NCI-H748 (cell line): ENCODE results near the gene PLCB1.
"Not testable (repeated sequence)": the region's sequence is repeated elsewhere in the genome, so short reads cannot be mapped to it uniquely, and the experiment has no call there.

Source experiments
- DNase-seq: peaks from one replicate; lab custom pipeline; 2025; ENCODE audit not compliant: unreplicated experiment; lab: John Stamatoyannopoulos, UW

PLCB1 gene

DNA sequence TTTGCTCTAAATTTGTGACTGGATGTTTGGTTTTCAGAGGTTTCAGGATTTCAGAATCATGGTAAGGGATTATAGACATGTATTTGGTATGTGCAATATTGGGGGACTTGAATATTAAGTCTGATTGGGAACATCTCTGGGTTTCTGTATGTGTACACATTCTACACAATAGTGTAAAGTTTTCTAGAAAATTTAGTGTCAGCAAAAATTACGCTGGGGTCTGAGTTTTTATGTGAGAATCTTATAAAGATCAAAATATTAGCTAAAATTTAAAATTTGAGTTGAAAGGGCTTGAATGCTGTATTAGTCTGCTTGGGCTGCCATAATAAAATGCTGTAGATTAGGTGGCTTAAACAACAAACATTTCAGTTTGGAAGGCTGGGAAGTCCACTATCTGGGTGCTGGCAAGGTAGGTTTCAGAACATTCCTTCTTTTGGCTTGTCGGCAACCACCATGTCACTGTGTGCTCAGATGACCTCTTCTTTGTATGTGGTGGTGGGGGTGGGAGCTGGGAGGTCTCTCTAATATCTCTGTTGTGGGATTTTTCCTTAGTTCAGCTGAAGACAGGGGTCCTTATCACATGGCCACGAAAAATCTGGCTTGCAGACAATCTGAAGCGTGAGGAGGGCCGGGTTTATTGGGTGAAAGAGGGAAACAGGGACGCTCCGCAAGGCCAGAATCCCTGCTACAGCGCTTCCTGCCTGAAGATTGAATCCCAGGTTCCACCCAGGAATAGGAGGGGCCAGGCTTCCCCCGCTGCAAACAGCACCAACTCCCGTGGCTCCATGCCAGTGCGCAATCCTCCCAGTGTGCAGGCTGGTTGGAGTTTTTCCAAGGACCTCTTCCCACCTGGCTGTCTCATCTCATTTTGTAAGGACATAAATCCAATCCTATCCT is 299.7 kb downstream of the PLCB1 start:
- peak; percentile 89 for DNase-seq

DNA sequence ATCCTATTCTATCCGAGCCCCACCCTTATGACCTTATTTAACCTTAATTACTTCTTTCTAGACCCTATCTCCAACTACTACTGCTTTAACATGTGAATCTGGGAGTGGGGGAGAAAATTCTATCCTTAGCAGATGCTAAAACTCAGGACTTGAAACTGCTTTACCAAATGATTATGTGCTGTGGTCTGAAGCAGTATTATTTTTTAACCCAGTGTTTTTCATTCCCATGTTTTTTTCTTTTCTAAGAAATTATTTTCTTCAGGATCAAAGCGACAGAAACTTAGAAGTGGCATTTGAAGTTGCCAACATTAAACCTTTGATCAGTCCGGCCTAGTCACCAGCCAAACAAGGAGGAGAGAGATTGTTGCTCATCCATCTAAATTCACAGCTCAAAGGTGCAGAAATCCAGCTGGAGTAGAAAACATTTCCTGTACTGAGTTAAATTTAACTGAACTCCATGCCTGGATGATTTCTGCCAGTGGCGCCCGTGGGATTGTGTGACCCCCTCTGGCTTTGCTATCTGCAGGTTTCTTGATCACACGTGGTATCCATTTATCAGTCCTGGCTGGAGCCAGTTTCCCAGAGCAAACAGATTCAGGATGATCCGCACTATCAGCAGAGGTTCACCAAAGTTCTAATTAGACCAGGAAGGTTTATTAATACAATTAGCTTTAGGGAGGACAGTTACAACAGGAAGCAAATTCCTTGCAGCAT is 300.5 kb downstream of the PLCB1 start:
- DNase-seq: no peak

DNA sequence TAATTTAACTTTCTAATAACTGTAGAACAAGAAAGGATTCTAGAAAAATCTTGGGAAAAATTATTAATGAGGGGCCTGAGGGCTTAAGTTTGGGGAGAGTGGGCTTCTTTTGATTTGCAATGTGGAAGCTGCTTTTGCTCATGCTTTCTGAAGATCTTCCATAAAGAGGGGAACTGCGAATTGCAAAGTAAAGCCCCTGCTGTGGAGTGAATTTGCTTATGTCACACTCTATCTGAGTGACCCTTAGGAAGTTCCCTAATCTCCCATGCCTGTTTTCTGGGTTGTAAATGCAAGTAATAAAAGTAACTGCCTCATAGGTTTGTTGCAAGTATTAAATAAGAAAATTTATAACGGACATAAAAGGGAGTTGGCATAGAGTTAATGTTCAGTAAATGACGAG is 301.2 kb downstream of the PLCB1 start:
- no peak for DNase-seq

DNA sequence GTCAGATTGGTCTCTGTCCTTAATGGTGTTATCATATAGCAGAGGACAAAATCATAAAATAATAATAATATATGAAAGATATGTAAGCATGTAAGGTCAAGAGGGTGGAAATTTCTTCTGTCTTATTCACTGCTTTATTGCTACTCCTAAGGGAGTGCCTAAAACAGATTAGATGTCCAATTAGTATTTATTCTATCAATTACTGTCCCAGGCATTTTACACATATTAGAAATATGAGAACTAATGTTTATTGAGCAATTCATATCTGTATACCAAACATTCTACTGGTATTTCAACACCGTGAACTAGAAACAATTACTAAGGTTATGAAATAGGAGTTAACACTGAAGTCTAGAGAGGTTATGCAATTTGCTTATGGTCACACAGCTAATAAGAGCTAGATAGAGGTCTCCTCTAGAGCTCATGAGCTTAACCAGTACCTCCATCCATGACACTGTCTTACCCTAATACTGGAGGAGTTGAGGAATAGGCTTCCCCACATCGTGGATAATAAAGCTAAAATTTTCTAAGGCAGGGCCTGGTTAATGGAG is 302.3 kb downstream of the PLCB1 start:
- DNase-seq: no peak

DNA sequence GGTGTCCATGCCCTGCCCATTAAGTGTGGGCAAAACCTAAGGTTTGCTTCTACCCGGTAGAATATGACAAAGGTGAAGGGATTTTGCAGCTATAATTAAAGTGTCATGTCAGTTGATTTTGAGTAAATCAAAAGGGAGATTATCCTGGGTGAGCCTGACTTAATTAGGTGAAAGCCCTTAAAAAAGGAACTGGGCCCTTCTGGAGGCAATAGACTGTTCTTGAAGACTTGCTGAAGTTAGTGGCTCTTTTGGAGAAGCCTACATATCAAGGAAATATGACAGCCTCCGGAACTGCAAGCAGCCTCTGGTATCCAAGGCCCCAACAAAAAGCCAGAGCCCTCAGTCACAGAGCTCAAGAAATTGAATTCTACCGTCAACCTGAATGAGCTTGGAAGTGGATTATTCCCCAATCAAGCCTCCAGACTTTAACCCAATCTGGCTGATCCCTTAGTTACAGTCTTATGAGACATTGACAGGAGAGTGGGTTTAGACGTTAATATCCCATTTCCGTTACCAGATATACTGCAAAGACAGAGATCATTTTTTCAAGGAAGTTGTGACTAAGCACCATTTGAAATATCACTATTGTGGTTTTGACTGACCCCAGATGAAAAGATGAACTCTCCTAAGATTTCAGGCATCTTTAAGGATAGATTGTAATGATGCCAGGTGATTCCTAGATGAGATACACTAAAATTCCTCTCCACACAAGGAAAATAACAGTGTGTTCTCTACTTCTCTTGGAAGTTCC is 303.4 kb downstream of the PLCB1 start:
- no peak for DNase-seq

DNA sequence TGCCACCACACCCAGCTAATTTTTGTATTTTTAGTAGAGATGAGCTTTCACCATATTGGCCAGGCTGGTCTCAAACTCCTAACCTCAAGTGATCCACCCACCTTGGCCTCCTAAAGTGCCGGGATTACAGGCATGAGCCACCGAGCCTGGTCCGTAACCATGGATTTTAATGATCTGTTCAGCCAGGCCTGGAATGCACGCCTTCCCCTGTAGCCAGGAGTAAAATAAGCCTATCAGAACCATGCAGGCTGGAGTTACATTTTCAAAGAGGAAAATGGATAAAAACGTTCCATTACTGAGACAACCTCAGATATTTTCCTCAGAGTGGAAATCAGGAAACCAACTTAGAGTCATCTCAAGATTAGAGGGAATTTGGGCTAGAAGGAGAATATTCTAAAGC is 304.9 kb downstream of the PLCB1 start:
- not testable (repeated sequence) for DNase-seq

DNA sequence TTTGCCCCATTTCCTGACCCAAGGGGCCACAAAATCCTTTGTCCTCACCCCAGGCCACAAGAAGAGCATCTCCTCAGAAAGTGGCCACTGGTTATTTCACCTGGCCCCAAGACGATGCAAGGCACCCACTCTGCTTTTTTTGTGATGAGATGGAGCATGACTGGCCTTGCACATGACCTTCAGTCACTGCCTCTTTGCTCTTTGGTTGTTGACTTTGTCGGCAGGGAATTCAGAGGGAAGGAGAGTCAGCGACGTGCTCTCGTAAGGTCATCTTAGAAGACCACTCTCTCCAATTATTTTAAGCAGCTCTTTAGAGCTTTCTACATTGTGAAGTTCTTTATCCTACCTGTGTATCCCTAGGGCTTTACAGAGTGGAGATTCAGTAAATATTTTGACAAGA is 306.7 kb downstream of the PLCB1 start:
- peak; percentile 70 for DNase-seq

DNA sequence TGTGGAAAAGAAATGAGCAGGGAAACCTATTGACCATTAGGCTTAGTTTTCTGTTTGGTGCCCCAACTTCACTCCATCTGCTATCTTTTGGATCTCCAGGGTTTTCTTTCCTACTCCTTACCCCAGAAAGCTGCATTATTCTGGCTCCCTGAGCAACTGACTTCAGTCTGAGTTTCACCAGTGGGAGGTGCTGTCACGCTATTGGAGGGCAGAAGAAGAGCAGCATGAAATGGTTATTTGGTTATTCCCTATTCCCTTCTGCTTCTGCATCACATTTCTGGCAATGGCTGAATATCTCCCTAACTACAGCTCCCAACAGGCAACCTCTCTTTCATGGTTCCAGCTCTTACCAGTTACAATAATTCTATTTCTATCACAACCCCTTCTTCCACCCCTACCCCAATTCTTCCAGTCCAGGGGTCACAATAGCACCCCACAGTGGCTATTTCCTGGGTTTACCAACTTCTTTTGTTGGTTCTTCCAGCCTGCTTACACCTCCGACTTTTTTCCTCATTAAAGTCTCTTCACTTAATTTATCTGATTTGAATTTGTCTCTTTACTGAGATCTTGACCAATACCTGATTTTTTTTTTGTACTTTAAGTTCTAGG is 311.5 kb downstream of the PLCB1 start:
- no peak for DNase-seq

DNA sequence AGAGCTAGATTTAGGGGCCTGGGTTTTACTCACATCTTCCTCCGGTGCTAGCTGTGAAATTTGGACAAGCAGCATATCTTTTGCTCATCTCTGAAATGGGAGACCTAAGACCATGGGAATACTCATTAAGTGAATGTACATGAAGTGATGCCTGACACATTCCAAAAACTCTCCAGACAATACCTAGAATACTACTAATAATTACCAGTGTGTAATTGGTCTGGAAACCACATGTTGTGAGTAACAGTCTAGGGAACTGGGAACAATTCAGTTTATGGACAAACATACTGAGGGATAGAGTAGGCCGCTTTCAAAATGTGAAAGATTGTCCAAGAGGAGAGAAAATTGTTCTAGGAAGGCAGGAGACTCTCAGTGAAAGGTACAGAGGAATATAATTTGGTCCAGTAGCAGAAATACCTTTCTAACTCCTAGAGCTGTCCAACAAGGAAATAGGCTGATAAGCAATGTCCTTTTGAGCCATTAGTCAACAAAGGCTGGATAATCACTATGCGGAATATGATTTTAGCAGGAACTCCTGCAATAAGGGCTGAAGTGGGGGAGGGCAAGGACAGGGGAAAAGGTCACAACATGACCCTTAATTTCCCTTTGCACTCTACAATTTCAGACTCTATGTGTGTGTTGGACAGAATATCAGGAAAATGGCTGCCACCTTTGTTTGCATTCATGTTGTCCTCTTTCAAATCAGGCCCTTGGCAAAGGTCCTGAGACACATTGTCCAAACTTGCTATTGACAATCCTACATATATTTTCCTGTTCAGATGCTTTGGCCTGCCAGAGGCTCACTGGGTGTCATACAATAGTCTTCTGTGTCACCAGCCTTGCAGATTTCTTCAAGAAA is 315.4 kb downstream of the PLCB1 start:
- DNase-seq: no peak

DNA sequence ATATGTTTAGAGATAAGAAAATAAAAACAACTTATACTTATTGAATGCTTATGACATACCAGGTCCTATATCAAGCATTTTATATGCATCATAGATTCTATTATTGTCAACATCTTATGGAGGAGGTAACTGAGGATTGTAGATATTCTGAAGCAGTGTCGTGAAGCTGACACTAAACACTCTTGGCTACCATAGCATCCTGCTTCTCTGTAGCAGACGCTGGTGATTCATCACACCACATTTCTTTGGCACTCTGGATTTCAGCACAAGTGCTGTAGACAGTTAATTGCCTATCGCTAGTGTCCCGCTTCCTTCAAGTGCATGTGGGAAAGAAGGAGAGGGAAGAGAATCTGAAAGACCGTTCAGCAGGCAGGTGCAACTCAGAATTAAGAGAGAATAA is 317.1 kb downstream of the PLCB1 start:
- no peak for DNase-seq

DNA sequence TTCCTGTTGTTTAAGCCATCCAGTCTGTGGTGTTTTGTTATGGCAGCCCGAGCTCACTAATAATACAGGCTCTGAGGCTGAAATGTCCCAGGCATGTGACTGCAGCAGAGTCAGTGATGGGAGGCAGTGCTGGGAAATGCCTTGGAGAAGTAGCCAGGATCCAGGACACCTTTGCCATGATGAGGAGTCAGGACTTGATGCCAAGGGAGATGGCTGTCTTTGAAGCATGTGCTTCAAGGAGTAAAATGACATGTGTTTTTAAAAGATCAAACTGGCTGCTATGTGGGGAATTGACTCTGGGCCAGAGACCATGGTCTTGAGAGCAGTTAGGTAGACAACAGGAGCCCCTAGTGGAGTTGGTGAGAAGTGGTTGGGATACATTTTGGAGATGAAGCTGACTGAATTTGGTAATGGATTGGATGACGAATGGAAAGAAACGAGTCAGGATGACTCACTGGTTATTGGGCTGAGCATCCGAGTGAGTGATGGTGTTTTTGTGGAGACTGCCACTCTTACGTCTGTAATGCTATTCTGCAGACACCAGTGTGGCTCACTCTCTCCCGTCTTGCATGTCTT is 322.2 kb downstream of the PLCB1 start:
- DNase-seq: peak; percentile 65

DNA sequence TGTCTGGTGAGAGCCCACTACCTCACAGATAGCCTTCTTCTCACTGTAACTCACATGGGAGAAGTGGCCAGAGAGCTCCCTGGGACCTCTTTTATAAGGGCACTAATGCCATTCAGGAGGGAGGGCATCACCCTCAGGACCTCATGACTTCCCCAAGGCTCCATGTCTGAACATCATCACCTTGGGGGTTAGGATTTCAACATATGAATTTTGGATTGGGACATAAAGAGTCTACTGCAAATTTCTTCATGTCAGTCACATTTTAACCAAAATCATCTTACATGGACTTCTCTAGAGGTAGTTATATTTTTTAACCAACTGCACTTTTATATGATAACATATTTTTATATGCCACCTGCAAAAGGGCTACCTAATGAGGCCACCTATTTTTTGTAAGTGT is 324.7 kb downstream of the PLCB1 start:
- no peak for DNase-seq

DNA sequence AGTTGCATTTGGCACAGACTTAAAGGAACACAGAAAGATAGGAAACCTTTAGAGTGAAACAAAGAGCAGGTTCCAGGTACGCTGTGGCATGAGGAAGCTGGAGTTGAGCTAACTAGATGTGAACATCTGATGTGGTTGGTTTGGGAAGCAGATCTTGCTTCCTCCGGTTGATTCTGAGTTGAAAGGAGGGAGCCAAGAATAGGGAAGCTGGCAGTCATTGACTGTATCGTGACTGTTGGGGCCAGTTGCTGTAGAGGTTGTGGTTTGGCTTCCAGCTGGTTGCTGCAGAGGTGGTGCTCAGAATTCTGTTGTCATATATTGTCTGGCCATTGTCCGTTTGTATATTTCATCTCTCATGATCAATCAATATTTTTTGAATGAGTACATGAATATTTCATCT is 325.9 kb downstream of the PLCB1 start:
- no peak for DNase-seq

DNA sequence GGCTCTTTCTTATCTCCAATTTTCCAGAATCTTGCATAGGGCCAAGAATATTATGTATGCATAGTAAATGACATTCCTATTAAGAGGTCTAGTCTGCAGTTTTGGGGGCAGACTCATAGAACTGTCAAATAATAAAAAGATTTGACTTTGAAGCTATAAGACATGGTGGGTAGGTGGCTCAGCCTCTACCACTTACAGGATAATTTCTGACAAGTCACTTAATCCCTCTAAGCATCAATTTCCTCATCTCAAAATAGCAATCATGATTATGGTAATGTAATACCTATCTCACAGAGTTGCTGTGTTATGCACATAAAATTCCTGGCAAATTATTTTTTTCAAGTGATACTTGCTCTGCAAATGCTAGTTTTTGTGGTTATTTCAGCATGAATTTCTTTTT is 329.1 kb downstream of the PLCB1 start:
- no peak for DNase-seq

DNA sequence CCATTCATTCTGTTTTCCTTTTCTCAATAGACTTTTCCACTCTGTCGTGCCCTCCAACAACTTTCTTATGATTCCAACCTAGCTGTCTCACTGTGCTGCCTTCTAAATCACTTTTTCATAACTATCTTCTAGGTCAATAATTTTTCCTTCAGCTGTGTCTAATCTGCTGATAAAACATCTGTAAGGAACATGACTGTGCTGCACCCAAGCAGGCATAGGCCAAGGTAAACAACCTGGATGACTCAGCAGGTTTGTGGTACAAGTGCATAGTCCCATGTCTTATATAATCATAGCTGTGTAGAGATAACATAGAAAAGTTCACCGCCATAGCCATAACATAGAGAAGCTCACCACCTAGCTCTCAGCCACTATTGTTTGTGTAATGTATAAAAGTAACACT is 332.3 kb downstream of the PLCB1 start:
- no peak for DNase-seq

DNA sequence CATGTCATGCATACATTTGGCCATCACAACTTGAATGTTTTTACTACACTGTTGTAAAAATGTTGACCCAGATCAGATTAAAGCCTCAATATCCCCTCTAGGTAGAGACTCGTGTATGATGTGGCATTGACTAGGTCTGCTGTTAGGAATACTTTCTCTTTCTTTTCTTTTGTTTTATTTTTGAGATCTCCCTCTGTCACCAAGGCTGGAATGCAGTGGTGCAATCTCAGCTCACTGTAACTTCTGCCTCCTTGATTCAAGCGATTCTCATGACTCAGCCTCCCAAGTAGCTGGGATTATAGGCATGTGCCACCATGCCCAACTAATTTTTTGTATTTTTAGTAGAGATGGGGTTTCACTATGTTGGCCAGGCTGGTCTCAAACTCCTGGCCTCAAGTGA is 334.7 kb downstream of the PLCB1 start:
- DNase-seq: not testable (repeated sequence)

DNA sequence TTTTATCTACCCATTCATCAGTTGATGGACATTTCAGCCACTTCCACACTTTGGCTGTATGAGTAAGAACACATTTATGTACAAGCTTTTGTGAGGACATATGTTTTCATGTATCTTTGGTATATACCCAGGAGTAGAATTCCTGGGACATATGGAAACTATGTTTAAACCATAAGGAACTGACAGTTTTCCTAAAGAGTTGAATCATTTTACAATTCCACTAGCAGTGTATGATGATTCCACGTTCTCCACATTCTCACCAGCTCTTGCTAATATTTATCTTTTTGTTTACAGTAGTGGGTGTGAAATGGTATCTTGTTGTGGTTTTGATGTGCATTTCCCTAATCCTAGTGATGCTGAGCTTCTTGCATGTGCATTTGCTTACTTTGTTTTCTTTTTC is 338.1 kb downstream of the PLCB1 start:
- DNase-seq: no peak

DNA sequence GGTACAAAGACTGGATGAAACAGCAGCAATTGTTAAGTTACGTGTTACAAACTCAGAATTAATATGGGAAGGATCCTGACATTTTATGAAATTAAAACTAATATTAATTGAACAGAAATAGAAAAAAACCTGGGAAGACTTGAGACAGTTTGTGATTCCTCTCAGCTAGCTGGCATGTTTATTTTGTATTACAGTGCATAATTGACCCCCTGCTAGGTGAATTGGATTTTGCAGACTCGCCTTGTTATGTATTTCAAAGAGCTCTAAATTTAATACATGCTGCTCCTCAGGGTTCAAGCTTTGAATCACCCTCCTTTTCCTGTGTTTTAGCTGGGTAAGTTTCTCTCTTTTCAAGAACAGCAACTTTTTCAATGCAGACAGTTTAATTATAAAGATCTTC is 339.4 kb downstream of the PLCB1 start:
- peak; percentile 77 for DNase-seq

DNA sequence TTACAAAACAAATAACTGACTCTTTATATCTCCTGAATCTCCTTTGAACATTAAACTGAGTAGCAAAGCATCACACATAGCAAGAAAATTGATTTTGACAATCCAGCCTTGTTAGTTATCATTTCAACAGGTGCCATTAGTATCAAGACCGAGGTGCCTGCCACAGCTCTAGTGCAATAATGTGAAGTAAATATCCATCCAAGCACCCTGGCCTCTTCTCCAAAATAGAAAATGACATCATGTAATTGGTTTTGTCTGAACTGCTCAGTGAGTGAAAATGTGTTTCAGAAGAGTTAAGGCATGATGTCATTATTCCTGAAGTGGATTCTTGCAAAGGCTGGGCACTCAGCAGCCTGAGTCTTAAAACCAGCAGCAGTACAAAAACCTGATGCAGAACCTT is 341.4 kb downstream of the PLCB1 start:
- DNase-seq: peak; percentile 25
